Measurements from ENCODE around the gene ADSL. TPM values are rescaled to one million over a fixed set of nuclear protein-coding genes. Genes with fewer than 3 reads are reported as not detected.

ADSL gene
- total and polyA plus RNA-seq, 10 donors, result 39.1 to 77.7 (median 51.7) TPM

DNA sequence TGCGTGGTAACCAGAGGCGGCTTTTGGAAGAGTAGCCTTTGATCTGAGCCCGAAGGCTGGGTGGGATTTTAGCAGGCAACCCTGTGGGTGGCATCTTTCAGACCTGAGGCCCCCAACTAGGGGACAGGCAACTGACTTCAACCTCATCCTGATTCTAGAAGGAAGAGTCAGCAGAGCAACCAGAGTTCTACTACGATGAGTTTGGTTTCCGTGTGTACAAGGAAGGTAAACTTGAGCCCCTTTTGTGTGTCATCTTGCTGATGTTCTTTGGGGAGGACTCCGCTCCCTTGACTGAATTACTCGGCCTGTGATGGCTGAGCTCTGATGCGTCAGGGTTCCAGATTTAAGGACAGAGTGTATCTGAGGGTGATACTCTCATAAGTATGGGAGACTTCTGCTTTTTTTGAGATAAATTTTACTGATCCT, 55.7 kb downstream of the ADSL start:
- Histone ChIP-seq H3K4me1 (peaks cover 41 to 74% (median 60%) of the 10 kb centered on the region in 6 donors), H3K36me3 (peaks cover 0 to 64% (median 43%) of the 10 kb centered on the region in 6 donors)
- DNase-seq, result no peak

GRCh38 chr22:40403141-40403540, 56.8 kb downstream of the ADSL start:
- H3K27me3 ChIP-seq (replicated peaks in 1 of 7), result no peaks in the 10 kb centered on the region
- peaks cover 0 to 76% (median 54%) of the 10 kb centered on the region in 6 donors for H3K36me3 ChIP-seq
- peak overlapping the region in 5 of 8 donors; percentile 20 to 93 (median 86) for H3K27ac ChIP-seq
- intact Hi-C loops (cut with DNase I; ENCODE audit: low total_unique reads), result no loop called here
- no peaks in the 10 kb centered on the region for H3K9me3 ChIP-seq
- WGBS, 5 donors, result 77 to 98% (median 96%) methylated on average over 3 of the region's 3 CpGs
- DNase-seq, result no peak
- no peak overlapping the region for H3K4me3 ChIP-seq
- TF ChIP-seq POLR2A (IDR thresholded peaks at IDR 0.05), result no peak
- no peak for TF ChIP-seq CTCF (IDR thresholded peaks at IDR 0.05 in 8 of 11, conservative IDR thresholded peaks at IDR 0.05 in 3 of 11)
- TF ChIP-seq POLR2AphosphoS5 (IDR thresholded peaks at IDR 0.05), result no peak
- peaks cover 32 to 63% (median 48%) of the 10 kb centered on the region in 6 donors for H3K4me1 ChIP-seq

More for the DNA sequence above, 55.7 kb downstream of the ADSL start:
- intact Hi-C loops (cut with DNase I; ENCODE audit: low total_unique reads), result no loop called here
- H3K4me3 ChIP-seq, result peak overlapping the region in 1 of 8 donors; percentile 33
- peak overlapping the region; percentile 29 to 93 (median 73) for H3K27ac ChIP-seq
- WGBS, 5 donors, result 64 to 85% (median 80%) methylated on average over 8 of the region's 8 CpGs
- no peaks in the 10 kb centered on the region for H3K9me3 ChIP-seq
- TF ChIP-seq CTCF (IDR thresholded peaks at IDR 0.05 in 8 of 11, conservative IDR thresholded peaks at IDR 0.05 in 3 of 11), result no peak
- TF ChIP-seq POLR2A (IDR thresholded peaks at IDR 0.05), result no peak
- no peaks in the 10 kb centered on the region for H3K27me3 ChIP-seq (replicated peaks in 1 of 7)

GRCh38 chr22:40403651-40404050, 57.4 kb downstream of the ADSL start:
- 86 to 90% (median 89%) methylated on average over 7 of the region's 7 CpGs for WGBS, 5 donors
- intact Hi-C loops (cut with DNase I; ENCODE audit: low total_unique reads), result no loop called here
- peak overlapping the region in 4 of 8 donors; percentile 20 to 93 (median 54) for H3K27ac ChIP-seq
- no peak overlapping the region for H3K4me3 ChIP-seq
- no peak for DNase-seq
- peaks cover 27 to 58% (median 43%) of the 10 kb centered on the region in 6 donors for H3K4me1 ChIP-seq
- no peaks in the 10 kb centered on the region for H3K27me3 ChIP-seq (replicated peaks in 1 of 7)
- peaks cover 0 to 81% (median 59%) of the 10 kb centered on the region in 6 donors for H3K36me3 ChIP-seq
- H3K9me3 ChIP-seq, result no peaks in the 10 kb centered on the region
- TF ChIP-seq CTCF (IDR thresholded peaks at IDR 0.05 in 8 of 11, conservative IDR thresholded peaks at IDR 0.05 in 3 of 11) (no peak), POLR2AphosphoS5 (IDR thresholded peaks at IDR 0.05) (no peak), POLR2A (IDR thresholded peaks at IDR 0.05) (no peak)

- Histone ChIP-seq H3K36me3 (peaks cover 0 to 89% (median 68%) of the 10 kb centered on the region in 6 donors), H3K4me1 (peaks cover 20 to 49% (median 35%) of the 10 kb centered on the region in 6 donors), H3K4me3 (no peak overlapping the region), H3K27me3 (replicated peaks in 1 of 7) (no peaks in the 10 kb centered on the region), H3K9me3 (no peaks in the 10 kb centered on the region), H3K27ac (peak overlapping the region in 1 of 8 donors; percentile 16)
- 83 to 90% (median 89%) methylated on average over 18 to 25 of the region's 25 CpGs for WGBS, 5 donors
- DNase-seq, result no peak
- TF ChIP-seq POLR2AphosphoS5 (IDR thresholded peaks at IDR 0.05) (peak in 1 of 3 donors; percentile 25), POLR2A (IDR thresholded peaks at IDR 0.05) (no peak)
- intact Hi-C loops (cut with DNase I; ENCODE audit: low total_unique reads), result no loop called here
These were observed 58.2 kb downstream of the ADSL start for GRCh38 chr22:40404251-40405177.

Measured in spleen (tissue), 11 donors.